SK-MEL-5 (cell line): ENCODE measurements around the gene C5. TPM values are rescaled to one million over a fixed set of nuclear protein-coding genes. Genes with fewer than 3 reads are reported as not detected.
A peak's percentile ranks its signal among the peaks of the same experiment; 100 is the strongest.

Experiments used
- DNase-seq: peaks from one replicate; pipeline ENCODE4 v3.0.0-alpha.2; 2016; ENCODE audit warnings: low read depth, low spot score
- in situ Hi-C: cut with HindIII; loops from 2 replicates; pipeline ENCODE4 v1.10.0; 2016; ENCODE audit warnings: low sequenced_read_pairs, high pct_unique_total_duplicates, low pct_unique_long_range_greater_than_20kb
- total RNA-seq: library from RNA; depleted of rRNA; stranded (reverse); fragments of >200 nt; shearing (Covaris generic); gene quantifications from 2 replicates; pipeline ENCODE4 v1.2.3, GENCODE V29; 2014

Gene C5
- total RNA-seq, 1 experiment from 2014 or later: 1.9 TPM

- peak; percentile 91 for DNase-seq
Observed at GRCh38 chr9:120936011-120936763, 113.9 kb downstream of the C5 start.

GRCh38 chr9:120935383-120935857, 114.7 kb downstream of the C5 start:
- DNase-seq: peak; percentile 92
- in situ Hi-C loops: no loop called here

More at GRCh38 chr9:120936011-120936763, 113.9 kb downstream of the C5 start:
- in situ Hi-C loops: no loop called here

- in situ Hi-C loops: no loop called here
Observed at GRCh38 chr9:120934281-120934680, 115.8 kb downstream of the C5 start.

GRCh38 chr9:120933310-120934055, 116.6 kb downstream of the C5 start:
- DNase-seq: no peak
- in situ Hi-C loops: no loop called here

More at GRCh38 chr9:120934281-120934680, 115.8 kb downstream of the C5 start:
- no peak for DNase-seq

GRCh38 chr9:120932086-120932823, 117.8 kb downstream of the C5 start:
- no peak for DNase-seq
- in situ Hi-C loops: no loop called here

GRCh38 chr9:120931231-120932085, 118.6 kb downstream of the C5 start:
- in situ Hi-C loops: no loop called here
- DNase-seq: peak; percentile 85

GRCh38 chr9:120929229-120929791, 120.8 kb downstream of the C5 start:
- in situ Hi-C loops: no loop called here
- no peak for DNase-seq

- DNase-seq: no peak
- in situ Hi-C loops: no loop called here
Observed at GRCh38 chr9:120928483-120929228, 121.4 kb downstream of the C5 start.

GRCh38 chr9:120928015-120928482, 122.0 kb downstream of the C5 start:
- in situ Hi-C loops: no loop called here
- no peak for DNase-seq

- in situ Hi-C loops: no loop called here
Observed at GRCh38 chr9:120927269-120928014, 122.6 kb downstream of the C5 start.

GRCh38 chr9:120926397-120926928, 123.6 kb downstream of the C5 start, which contains the start of gene TRAF1:
Gene TRAF1, minus strand, starts transcription at chr9:120926796. Its CDS starts 721 bp downstream, at chr9:120926075.
- no peak for DNase-seq
- in situ Hi-C loops: no loop called here

More at GRCh38 chr9:120927269-120928014, 122.6 kb downstream of the C5 start:
- no peak for DNase-seq

- no peak for DNase-seq
- in situ Hi-C loops: no loop called here
Observed at GRCh38 chr9:120925535-120926396, 124.3 kb downstream of the C5 start.

- in situ Hi-C loops: no loop called here
Observed at GRCh38 chr9:120924698-120925534, 125.2 kb downstream of the C5 start.

More at GRCh38 chr9:120924698-120925534, 125.2 kb downstream of the C5 start:
- DNase-seq: no peak
